ENCODE results near the gene ADD3. TPM values are rescaled to one million over a fixed set of nuclear protein-coding genes. Genes with fewer than 3 reads are reported as not detected.

Gene ADD3
- total RNA-seq, 3 donors from 2014 or later (not counting 1 experiment from before 2014, with no cell fraction given), result 341 to 437 (median 344) TPM

DNA sequence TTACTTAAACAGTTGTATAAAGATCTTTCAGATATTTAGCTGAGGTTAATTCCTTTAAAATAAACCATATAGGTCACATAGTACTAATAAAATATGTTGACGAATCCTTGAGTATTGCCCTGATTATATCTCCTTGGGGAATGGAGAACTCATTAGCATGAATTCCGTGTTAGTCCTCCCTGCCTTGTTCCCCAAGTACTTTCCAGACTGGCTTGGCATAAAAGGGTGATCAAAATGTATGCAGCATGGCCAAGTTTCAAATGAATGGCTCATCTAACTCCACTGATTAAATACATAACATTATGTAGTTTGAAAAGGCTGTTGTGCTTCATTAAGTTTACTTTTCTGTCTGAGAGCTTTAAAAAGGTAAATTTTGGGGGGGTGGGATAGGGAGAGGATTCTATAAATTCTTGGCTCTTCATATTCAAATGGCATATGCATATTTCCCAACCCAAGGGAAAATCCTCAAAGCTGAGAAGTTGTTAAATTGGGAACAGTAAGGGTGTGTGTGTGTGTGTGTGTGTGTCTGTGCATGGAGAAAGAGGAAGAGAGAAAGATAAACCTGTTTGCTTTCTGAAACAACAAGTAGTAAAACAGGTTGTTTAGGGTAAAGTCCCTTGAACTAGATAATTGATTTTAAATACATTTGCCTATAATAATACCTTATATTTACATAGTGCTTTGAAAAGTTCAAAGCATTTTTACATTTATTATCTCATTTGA is 4.8 kb upstream of the ADD3 start:
- no peak overlapping the region for H3K27ac Mint-ChIP-seq
- TF ChIP-seq, protein P1, sequence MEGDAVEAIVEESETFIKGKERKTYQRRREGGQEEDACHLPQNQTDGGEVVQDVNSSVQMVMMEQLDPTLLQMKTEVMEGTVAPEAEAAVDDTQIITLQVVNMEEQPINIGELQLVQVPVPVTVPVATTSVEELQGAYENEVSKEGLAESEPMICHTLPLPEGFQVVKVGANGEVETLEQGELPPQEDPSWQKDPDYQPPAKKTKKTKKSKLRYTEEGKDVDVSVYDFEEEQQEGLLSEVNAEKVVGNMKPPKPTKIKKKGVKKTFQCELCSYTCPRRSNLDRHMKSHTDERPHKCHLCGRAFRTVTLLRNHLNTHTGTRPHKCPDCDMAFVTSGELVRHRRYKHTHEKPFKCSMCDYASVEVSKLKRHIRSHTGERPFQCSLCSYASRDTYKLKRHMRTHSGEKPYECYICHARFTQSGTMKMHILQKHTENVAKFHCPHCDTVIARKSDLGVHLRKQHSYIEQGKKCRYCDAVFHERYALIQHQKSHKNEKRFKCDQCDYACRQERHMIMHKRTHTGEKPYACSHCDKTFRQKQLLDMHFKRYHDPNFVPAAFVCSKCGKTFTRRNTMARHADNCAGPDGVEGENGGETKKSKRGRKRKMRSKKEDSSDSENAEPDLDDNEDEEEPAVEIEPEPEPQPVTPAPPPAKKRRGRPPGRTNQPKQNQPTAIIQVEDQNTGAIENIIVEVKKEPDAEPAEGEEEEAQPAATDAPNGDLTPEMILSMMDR (IDR thresholded peaks at IDR 0.05), result no peak
- peaks cover 7% of the 10 kb centered on the region for H3K4me1 ChIP-seq (ENCODE audit: control insufficient read depth, insufficient read depth, low read length)
- H3K36me3 ChIP-seq (ENCODE audit: control insufficient read depth, insufficient read depth, low read length), result no peaks in the 10 kb centered on the region
- no peaks in the 10 kb centered on the region for H3K9me3 Mint-ChIP-seq
- no peak overlapping the region for H3K4me3 ChIP-seq (ENCODE audit: low read length)
- intact Hi-C loops (cut with micrococcal nuclease), result loop anchor here (10.0 kb wide), 1 partner anchor 222 kb away; no protein-coding TSS in a partner anchor
- H3K9me3 ChIP-seq (ENCODE audit: control insufficient read depth, insufficient read depth, low read length), result no peaks in the 10 kb centered on the region
- H3K27me3 ChIP-seq (ENCODE audit: control insufficient read depth, insufficient read depth, low read length), result no peaks in the 10 kb centered on the region
- ATAC-seq, result no peak
- no peaks in the 10 kb centered on the region for H3K36me3 Mint-ChIP-seq
- no peaks in the 10 kb centered on the region for H3K4me1 Mint-ChIP-seq
- H3K4me3 Mint-ChIP-seq, result no peak overlapping the region
- no peak overlapping the region for H3K27ac ChIP-seq (ENCODE audit: low read length)
- DNase-seq, result no peak
- H3K27me3 Mint-ChIP-seq (ENCODE audit: low read depth in 2 of 2), result no peaks in the 10 kb centered on the region
- 100% methylated on average over 1 of the region's 2 CpGs for WGBS (ENCODE audit: insufficient coverage)

DNA sequence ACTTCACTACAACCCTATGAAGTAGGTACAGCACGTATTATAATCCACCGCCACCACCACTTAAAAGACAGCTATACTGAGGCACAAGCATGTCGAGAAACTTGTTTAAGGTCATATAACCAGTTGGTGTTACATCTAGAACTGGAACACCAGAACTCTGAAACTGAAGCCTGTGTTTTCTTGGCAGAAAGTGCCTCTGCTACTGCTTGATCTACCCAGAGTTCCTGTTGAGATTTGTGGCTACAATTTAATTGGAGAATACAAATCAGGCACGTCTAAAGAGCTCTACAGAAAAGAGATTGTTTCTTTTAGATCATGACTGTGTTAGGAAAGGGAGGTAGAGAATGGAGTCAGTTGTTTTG is 4.3 kb upstream of the ADD3 start:
- TF ChIP-seq, protein P1 (IDR thresholded peaks at IDR 0.05), result no peak
- Histone ChIP-seq H3K36me3 (ENCODE audit: control insufficient read depth, insufficient read depth, low read length) (no peaks in the 10 kb centered on the region), H3K4me3 (ENCODE audit: low read length) (no peak overlapping the region), H3K4me1 (ENCODE audit: control insufficient read depth, insufficient read depth, low read length) (peaks cover 7% of the 10 kb centered on the region), H3K27ac (ENCODE audit: low read length) (no peak overlapping the region), H3K27me3 (ENCODE audit: control insufficient read depth, insufficient read depth, low read length) (no peaks in the 10 kb centered on the region), H3K9me3 (ENCODE audit: control insufficient read depth, insufficient read depth, low read length) (no peaks in the 10 kb centered on the region)
- Mint-ChIP-seq H3K4me3 (no peak overlapping the region), H3K9me3 (no peaks in the 10 kb centered on the region), H3K36me3 (no peaks in the 10 kb centered on the region), H3K27ac (no peak overlapping the region), H3K4me1 (no peaks in the 10 kb centered on the region), H3K27me3 (ENCODE audit: low read depth in 2 of 2) (no peaks in the 10 kb centered on the region)
- DNase-seq (no peak), ATAC-seq (no peak)
- intact Hi-C loops (cut with micrococcal nuclease), result loop anchor here (10.0 kb wide), 1 partner anchor 221 kb away; no protein-coding TSS in a partner anchor
- WGBS (ENCODE audit: insufficient coverage), result 93% methylated on average over 4 of the region's 4 CpGs

DNA sequence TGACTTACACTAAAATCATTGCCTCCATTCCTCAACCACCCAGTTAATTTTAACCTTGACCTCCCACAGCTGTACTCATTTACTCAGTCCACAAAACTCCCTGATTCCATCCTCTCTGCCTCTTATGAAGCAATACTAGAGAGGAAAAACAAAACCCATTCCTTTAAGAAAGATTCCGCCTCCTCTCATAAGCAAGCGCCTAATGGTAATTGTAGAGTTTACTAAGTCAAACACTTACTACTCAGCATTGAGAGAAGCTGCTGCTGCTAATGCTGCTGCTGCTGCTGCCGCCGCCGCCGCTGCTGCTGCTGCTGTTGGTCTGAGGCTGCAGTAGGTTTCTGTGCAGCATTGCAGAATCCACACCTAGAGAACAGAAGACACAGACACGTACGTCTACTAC is 2.1 kb upstream of the ADD3 start:
- Histone ChIP-seq H3K9me3 (ENCODE audit: control insufficient read depth, insufficient read depth, low read length) (no peaks in the 10 kb centered on the region), H3K4me3 (ENCODE audit: low read length) (no peak overlapping the region), H3K4me1 (ENCODE audit: control insufficient read depth, insufficient read depth, low read length) (peaks cover 10% of the 10 kb centered on the region), H3K27ac (ENCODE audit: low read length) (no peak overlapping the region), H3K27me3 (ENCODE audit: control insufficient read depth, insufficient read depth, low read length) (no peaks in the 10 kb centered on the region), H3K36me3 (ENCODE audit: control insufficient read depth, insufficient read depth, low read length) (no peaks in the 10 kb centered on the region)
- Mint-ChIP-seq H3K36me3 (no peaks in the 10 kb centered on the region), H3K4me3 (no peak overlapping the region), H3K9me3 (no peaks in the 10 kb centered on the region), H3K27me3 (ENCODE audit: low read depth in 2 of 2) (no peaks in the 10 kb centered on the region), H3K4me1 (peaks cover 22% of the 10 kb centered on the region in 2 donors), H3K27ac (no peak overlapping the region)
- peak in 1 of 2 donors; percentile 40 for DNase-seq
- TF ChIP-seq, protein P1 (IDR thresholded peaks at IDR 0.05), result no peak
- 94% methylated on average over 7 of the region's 8 CpGs for WGBS (ENCODE audit: insufficient coverage)
- ATAC-seq, result no peak
- intact Hi-C loops (cut with micrococcal nuclease), result loop anchor here (5.0 to 10.0 kb wide), 3 partner anchors 37 to 219 kb away; partner anchors contain the start of gene XPNPEP1

All from natural killer cell (primary cell).